HG02943 (cell line): ENCODE measurements around the gene LRP5.
"Not testable (repeated sequence)": the region's sequence is repeated elsewhere in the genome, so short reads cannot be mapped to it uniquely, and the experiment has no call there.

Source experiments
- ATAC-seq: cut with Tn5 transposase; IDR thresholded peaks from one replicate; pipeline ENCODE4 v1.9.1; 2021; ENCODE audit warnings: mild to moderate bottlenecking, low read depth, moderate library complexity; ENCODE audit not compliant: unreplicated experiment

Gene LRP5

GRCh38 chr11:68411501-68411991 lies 99.2 kb downstream of the LRP5 start:
- ATAC-seq, result no peak

GRCh38 chr11:68412593-68413475 lies 100.4 kb downstream of the LRP5 start:
- no peak for ATAC-seq

GRCh38 chr11:68413591-68413999 lies 101.2 kb downstream of the LRP5 start:
- no peak for ATAC-seq

- no peak for ATAC-seq
Measured at GRCh38 chr11:68414496-68415221, 102.3 kb downstream of the LRP5 start.

- no peak for ATAC-seq
Measured at GRCh38 chr11:68416070-68416578, 103.7 kb downstream of the LRP5 start.

- no peak for ATAC-seq
Measured at GRCh38 chr11:68418648-68419047, 106.3 kb downstream of the LRP5 start.

- ATAC-seq, result no peak
Measured at GRCh38 chr11:68420171-68420570, 107.8 kb downstream of the LRP5 start.

- no peak for ATAC-seq
Measured at GRCh38 chr11:68423481-68423880, 111.1 kb downstream of the LRP5 start.

- no peak for ATAC-seq
Measured at GRCh38 chr11:68424101-68424632, 111.8 kb downstream of the LRP5 start.

- ATAC-seq, result no peak
Measured at GRCh38 chr11:68424981-68425865, 112.8 kb downstream of the LRP5 start.

GRCh38 chr11:68425866-68426380 lies 113.5 kb downstream of the LRP5 start:
- no peak for ATAC-seq

- ATAC-seq, result no peak
Measured at GRCh38 chr11:68429661-68430060, 117.3 kb downstream of the LRP5 start.

- ATAC-seq, result no peak
Measured at GRCh38 chr11:68430384-68430783, 118.0 kb downstream of the LRP5 start.

GRCh38 chr11:68430801-68431200 lies 118.4 kb downstream of the LRP5 start:
- ATAC-seq, result no peak

GRCh38 chr11:68431984-68432645 lies 119.7 kb downstream of the LRP5 start:
- no peak for ATAC-seq

GRCh38 chr11:68432874-68433273 lies 120.5 kb downstream of the LRP5 start:
- ATAC-seq, result no peak

- ATAC-seq, result no peak
Measured at GRCh38 chr11:68433541-68433940, 121.2 kb downstream of the LRP5 start.

GRCh38 chr11:68434159-68434558 lies 121.8 kb downstream of the LRP5 start:
- not testable (repeated sequence) for ATAC-seq

- no peak for ATAC-seq
Measured at GRCh38 chr11:68436162-68436888, 123.9 kb downstream of the LRP5 start.
